GM12878 (cell line): ENCODE measurements around the gene PPIL6.

Experiments
- MYC ChIP-seq: IDR thresholded peaks from 2 replicates; pipeline ENCODE4 v1.6.1; 2011; ENCODE audit warnings: mild to moderate bottlenecking, low read length, moderate library complexity, inconsistent platforms; ENCODE audit not compliant: insufficient read depth, insufficient replicate concordance, insufficient read length, severe bottlenecking
- RAD21 ChIP-seq: IDR thresholded peaks from 2 replicates; pipeline ENCODE4 v1.6.1; 2011; ENCODE audit warnings: mild to moderate bottlenecking, low read depth, low read length, moderate library complexity; ENCODE audit not compliant: insufficient read depth
- RCOR1 ChIP-seq: conservative IDR thresholded peaks from 2 replicates; pipeline ENCODE4 v1.6.1; 2012; ENCODE audit warnings: low read depth, low read length, improper control_type of control experiment
- TF ChIP-seq, protein P1 (sequence below), 3 experiments: IDR thresholded peaks in 2 of 3; conservative IDR thresholded peaks in 1 of 3; 2 replicates each; pipeline ENCODE4 v1.5.1; 2011; ENCODE audit warnings: low read depth in 3 of 3, low read length in 3 of 3, mild to moderate bottlenecking in 3 of 3, control low read depth in 2 of 3, moderate library complexity in 2 of 3, inconsistent platforms in 1 of 3, mixed read lengths in 1 of 3; ENCODE audit not compliant: control insufficient read depth in 2 of 3, insufficient read depth in 1 of 3; ENCODE audit errors: extremely low read depth in 1 of 3
- TF ChIP-seq, protein P2 (sequence below): IDR thresholded peaks from 2 replicates; pipeline ENCODE4 v1.6.1; 2011; ENCODE audit warnings: mild to moderate bottlenecking, low read depth, low read length, moderate library complexity; ENCODE audit not compliant: insufficient replicate concordance

DNA sequence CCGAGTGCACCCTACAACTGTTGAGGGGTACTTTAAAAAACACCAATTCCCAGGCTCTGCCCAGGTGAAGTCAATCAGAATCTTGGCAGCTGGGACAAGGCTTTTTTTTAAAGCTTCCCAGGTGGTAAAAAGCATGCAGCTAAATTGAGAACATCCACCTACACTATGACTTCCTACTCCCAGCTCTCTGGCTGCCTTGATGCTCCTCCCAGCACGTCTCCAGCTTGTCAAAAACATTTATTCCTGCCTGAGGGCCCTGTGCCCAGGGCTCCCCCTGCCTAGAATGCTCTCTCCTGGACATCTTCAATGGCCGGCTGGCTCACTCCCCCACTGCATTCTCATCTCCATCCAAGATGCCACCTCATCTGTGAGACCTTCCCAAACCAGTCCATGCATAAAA, 32.7 kb upstream of the PPIL6 start:
- TF ChIP-seq, protein P1, sequence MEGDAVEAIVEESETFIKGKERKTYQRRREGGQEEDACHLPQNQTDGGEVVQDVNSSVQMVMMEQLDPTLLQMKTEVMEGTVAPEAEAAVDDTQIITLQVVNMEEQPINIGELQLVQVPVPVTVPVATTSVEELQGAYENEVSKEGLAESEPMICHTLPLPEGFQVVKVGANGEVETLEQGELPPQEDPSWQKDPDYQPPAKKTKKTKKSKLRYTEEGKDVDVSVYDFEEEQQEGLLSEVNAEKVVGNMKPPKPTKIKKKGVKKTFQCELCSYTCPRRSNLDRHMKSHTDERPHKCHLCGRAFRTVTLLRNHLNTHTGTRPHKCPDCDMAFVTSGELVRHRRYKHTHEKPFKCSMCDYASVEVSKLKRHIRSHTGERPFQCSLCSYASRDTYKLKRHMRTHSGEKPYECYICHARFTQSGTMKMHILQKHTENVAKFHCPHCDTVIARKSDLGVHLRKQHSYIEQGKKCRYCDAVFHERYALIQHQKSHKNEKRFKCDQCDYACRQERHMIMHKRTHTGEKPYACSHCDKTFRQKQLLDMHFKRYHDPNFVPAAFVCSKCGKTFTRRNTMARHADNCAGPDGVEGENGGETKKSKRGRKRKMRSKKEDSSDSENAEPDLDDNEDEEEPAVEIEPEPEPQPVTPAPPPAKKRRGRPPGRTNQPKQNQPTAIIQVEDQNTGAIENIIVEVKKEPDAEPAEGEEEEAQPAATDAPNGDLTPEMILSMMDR (IDR thresholded peaks at IDR 0.05 in 2 of 3, conservative IDR thresholded peaks at IDR 0.05 in 1 of 3; ENCODE audit: control insufficient read depth in 2 of 3, extremely low read depth in 1 of 3, insufficient read depth in 1 of 3, low read depth in 3 of 3, low read length in 3 of 3) = no peak
- TF ChIP-seq RAD21 (no peak), MYC (no peak), RCOR1 (no peak)
- TF ChIP-seq, protein P2, sequence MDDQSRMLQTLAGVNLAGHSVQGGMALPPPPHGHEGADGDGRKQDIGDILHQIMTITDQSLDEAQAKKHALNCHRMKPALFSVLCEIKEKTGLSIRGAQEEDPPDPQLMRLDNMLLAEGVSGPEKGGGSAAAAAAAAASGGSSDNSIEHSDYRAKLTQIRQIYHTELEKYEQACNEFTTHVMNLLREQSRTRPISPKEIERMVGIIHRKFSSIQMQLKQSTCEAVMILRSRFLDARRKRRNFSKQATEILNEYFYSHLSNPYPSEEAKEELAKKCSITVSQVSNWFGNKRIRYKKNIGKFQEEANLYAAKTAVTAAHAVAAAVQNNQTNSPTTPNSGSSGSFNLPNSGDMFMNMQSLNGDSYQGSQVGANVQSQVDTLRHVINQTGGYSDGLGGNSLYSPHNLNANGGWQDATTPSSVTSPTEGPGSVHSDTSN = no peak
